ENCODE data around the gene FANK1.

FANK1 gene

GRCh38 chr10:125992254-125992653 is 95.9 kb downstream of the FANK1 start:
- DNase-seq: no peak

DNA sequence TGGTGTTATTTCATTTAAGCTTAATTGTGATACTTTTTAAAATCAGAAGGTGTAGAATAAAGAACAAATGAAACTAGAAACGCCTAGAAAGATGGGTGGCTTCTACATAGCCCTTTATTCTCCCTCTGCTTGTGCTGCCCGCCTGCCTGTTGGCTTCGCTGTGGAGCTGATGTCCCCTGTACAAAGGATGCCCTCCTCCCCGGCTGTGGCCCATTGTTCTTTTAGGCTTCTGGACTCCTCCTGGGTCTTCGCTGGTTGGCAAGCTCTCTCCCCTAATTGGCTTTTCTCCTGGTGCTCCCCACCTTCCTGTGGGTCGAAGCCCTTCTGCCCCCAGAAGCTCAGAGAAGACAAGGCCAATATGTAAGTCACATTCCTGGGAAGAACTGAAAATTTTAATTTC is 98.2 kb downstream of the FANK1 start:
- DNase-seq: no peak

DNA sequence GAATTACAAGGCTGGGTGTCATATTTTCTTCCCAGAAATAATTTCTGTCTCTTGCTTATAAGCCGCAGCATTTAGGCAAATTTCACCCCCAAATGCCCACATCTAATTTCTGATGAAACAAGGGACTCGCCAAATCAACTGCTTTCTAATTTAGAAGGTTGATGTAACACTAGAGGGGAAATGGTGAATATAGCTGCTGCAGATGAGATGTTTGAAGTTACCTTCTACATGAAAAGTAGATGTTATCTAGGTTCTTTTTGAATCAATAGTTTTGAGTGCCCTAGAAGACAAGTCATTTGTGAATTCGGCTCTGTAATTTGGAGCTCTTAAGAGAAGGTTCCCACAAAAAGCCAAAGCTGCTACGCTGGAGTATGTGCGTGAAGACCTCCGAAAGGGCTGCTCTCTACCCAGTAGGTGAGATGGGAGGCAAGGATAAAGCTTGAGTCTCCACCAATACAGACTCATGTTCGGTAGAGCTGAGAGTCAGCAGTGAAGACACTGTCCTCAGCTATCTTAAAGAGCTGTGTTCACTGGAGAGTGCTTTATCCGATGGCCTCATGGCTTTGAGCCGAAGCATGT is 99.5 kb downstream of the FANK1 start:
- DNase-seq: no peak

GRCh38 chr10:125997586-125997985 is 101.2 kb downstream of the FANK1 start:
- no peak for DNase-seq

DNA sequence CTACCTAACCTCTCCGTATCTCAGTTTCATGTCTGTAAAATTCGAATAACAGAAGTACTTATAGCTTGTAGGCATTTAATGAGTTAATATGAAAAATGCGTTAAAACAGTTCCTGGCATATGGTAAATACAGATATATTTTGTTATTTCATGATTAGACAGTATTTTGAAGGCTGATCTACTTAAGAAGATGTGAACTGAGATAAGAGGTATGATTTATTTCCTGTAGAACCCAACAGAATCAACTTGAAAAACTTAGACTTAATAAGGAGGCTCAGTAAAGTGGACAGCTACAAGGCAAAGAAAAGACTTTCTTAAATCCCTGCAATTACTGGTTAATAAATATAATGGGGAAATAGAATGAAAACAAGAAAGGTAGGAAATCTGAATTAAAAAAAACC is 103.3 kb downstream of the FANK1 start:
- no peak for DNase-seq

GRCh38 chr10:126001576-126001975 is 105.2 kb downstream of the FANK1 start:
- DNase-seq: no peak

DNA sequence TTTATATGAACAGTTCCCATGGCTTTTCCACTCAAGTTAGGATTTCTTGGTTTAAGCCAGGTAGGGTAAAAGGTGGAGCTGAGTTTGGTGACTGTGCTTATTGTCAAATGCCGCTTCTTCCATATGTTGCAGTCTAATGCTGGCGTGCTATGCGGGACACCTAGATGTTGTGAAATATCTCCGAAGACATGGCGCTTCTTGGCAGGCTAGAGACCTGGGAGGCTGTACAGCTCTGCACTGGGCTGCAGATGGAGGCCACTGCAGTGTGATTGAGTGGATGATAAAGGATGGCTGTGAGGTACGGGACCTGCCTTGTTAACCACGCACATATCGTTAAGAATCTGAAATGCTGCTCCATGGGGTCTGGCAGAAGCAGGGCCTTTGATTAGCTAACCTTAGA is 108.4 kb downstream of the FANK1 start:
- DNase-seq: no peak

GRCh38 chr10:126006264-126006663 is 109.9 kb downstream of the FANK1 start:
- DNase-seq: no peak

GRCh38 chr10:126006906-126007305 is 110.5 kb downstream of the FANK1 start:
- no peak for DNase-seq

DNA sequence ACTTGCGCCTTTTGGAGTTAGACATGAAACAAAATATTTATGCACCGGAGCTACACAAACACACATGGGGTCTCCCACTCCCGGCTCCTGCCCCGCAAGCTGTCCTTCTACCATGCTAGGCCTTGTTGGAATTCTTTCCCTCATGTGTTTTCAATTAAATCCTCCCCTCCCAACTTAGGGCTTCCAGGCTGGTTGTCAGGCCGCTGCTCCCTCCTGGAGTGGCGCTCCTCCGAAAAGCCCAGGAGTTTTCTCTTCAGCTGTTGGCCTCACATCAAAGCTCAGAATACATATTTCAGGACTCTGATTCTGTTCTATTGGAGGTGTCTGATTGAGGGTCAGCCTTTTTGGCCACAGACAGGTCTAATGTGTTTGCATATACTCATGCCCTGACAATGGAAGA is 113.3 kb downstream of the FANK1 start:
- DNase-seq: no peak

DNA sequence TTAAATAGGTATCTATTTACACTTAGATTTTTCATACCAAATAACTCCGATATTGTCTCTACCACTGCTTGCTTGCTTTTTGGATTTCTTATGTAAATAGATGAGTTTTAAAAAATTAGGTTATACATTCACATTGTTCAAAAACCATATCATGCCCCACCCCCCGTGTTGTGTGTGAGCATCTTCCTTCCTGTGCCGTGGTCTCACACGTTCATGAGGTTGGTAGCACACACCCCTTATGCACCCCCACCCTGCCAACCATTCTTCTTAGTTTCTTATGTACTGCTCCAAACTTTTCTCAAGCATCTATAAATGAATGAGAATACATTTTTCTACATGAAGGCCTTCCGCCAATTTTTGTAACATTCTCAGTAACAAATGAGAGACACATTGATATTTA is 115.6 kb downstream of the FANK1 start:
- DNase-seq: peak; percentile 37

DNA sequence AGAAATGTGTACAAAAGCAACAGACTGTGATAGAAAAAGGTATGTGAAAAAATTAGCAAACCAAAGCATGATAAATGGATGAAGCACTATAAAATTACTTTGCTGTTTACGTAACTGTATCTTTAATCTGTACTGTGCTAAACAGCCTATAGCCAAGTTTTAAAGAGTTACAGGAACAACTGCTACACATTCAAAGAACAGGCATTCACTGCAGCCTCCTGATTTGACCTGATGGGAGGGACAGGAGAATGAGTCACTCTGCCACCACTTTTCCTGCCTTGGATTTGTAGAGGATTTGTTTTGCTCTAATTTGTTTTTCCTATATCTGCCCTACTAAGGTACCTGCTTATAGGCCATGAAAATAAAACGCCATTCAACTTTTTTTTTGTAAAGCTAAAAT is 116.1 kb downstream of the FANK1 start:
- DNase-seq: no peak

DNA sequence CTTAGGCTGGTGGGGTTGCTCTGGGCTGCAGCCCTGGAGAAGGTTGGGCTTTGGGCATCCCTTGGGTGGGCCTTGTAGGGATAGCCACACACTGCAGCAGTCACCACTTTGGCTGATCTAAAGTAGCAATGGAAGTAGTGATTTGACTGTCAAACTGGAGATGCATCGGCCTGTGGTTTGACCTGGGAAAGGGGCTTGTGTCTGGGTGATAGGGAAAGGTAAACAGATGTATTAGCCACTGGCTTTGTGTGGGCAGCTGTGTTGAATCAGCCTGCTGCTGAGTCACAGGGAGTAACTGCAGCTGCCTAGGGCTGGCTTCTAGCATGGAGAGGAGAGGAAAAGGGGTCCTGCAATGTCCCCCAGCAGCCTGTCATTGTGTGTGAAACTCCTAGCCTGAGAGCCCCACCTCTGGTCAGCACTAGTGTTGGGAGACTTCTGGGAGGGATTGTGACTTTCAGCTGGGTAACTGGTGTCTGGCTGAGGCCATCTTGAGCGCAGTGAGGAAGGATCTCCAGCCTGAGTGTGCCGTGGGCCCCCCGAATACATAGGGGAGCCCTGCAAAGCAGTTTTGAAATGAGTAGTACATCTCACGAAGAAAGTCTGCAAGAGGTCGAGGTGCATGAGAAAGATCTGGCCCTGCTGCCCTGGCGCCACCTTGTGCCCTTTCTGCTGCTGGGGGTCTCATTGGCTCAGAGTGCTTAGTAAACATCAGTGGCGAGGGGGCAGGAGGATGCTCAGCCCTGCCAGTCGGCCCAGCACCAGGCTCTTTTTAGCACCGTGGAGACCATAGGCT is 117.3 kb downstream of the FANK1 start:
- DNase-seq: peak; percentile 7

DNA sequence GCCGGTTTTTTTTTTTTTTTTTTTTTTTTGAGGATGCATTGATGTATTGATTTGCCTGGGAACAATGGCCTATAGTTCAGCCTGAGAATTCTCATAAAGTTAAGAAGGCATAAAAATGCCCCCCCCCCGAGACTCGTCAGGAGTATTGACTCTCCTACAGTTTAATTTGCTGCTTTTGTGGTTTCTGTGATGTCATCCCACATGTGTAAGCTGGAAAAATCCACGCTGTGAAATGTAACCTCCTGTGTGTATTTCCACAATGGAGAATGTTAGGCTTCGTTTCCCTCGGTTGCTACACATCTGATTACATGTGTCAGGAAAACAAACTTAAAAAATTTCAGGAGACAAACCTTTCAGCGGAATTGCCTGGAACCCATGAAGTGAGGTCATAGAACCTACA is 117.9 kb downstream of the FANK1 start:
- DNase-seq: no peak

DNA sequence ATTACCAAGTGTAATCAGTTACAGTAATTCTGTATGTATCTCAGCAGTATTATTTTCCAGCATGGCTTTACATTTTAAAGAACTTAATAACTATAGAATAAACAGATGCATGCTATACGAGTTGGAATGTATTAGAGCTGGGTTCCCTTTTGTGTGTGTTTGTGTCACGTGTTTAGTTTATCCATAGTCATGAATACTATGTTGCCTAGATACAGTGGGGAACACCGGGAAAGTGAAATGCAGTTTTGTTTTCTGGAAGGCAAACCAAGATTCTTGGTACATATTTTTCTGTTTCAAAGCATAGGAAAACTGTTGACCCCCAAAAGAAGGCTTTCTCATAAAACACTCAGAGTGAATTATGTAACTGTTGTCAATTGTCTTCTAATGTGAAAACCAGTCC is 119.0 kb downstream of the FANK1 start:
- no peak for DNase-seq

GRCh38 chr10:126016156-126016805 is 119.9 kb downstream of the FANK1 start:
- no peak for DNase-seq

- no peak for DNase-seq
Observed at GRCh38 chr10:126016882-126017281, 120.5 kb downstream of the FANK1 start.

DNA sequence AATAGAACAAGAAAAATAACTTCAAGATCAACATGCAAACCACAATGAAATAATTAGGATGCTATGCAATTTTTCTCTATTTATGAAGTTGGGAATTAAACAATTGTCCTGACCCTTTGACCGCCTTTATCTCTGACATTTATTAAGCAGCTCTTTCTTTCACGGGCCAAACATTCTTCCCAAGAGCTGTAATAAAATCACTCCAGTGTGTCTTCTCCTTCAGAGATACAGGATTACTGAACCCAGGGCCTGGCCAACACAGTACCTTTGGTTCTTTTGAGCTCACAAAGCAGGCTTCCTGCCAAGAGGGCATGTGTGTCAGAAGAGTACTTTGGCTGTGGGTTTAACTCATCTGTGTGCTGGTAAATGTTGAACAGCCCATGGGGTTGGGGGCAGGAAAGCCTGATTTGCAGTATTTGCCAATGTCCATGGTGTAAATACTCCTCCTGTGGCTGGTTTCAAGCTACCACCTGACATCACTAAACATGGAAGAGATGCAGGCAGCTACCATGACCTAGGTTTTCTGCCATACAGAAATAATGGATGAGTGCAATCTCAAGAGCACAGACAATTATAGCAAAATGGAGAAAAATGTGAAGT is 121.7 kb downstream of the FANK1 start:
- DNase-seq: no peak

DNA sequence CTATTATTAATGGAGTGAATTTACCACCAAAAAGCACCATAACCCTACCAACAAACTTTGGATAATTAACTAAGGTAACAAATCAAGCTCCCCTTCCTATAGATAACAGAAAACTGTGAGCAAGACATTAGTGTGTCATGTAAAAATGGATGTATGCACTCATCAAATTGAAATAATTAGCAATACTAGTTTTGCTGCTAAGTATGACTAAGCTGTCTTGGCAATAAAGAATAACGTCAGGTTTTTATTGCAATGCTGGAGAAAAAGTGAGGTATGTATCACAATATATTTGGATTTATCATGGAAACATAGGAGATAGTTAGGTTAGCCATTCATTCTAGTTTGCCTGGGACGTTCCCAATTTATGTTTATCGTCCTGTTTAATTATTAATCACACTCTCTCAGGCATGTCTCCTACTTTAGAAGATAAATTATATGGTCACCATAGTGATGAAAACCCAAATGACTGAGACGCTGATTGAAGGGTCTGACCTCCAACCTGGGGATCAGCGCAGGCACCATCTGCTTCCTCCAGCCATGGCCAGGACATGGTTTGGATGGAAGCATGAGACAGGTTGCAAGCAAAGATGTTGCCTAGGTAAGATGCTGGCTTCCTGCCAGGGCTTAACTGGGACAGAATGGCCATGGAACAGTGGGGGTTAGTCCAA is 125.6 kb downstream of the FANK1 start:
- DNase-seq: no peak

GRCh38 chr10:126022841-126023240 is 126.5 kb downstream of the FANK1 start:
- DNase-seq: no peak

DNA sequence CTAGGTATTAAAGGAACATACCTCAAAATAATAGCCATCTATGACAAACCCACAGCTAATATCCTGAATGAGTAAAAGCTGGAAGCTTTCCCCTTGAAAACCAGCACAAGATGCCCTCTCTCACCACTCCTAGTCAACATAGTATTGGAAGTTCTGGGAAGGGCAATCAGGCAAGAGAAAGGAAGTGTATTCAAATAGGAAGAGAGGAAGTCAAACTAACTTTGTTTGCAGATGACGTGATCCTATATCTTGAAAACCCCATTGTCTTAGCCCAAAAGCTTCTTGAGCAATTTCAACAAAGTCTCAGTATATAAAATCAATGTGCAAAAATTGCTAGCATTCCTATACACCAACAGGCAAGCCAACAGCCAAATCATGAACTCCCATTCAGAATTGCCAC is 131.3 kb downstream of the FANK1 start:
- DNase-seq: no peak

- no peak for DNase-seq
Observed at GRCh38 chr10:126029999-126030398, 133.6 kb downstream of the FANK1 start.

- no peak for DNase-seq
Observed at GRCh38 chr10:126034586-126034985, 138.2 kb downstream of the FANK1 start.

Measured in CD4-positive, alpha-beta T cell treated with Interferon gamma for 1 hour (primary cell).